GM19025 (cell line): ENCODE data around the gene PIK3C3.
A peak's percentile ranks its signal among the peaks of the same experiment; 100 is the strongest.
"Not testable (repeated sequence)": the region's sequence is repeated elsewhere in the genome, so short reads cannot be mapped to it uniquely, and the experiment has no call there.

ENCODE experiments used
- ATAC-seq: cut with Tn5 transposase; IDR thresholded peaks from one replicate; pipeline ENCODE4 v1.9.1; 2021; ENCODE audit warnings: mild to moderate bottlenecking, low read depth, moderate library complexity; ENCODE audit not compliant: unreplicated experiment

PIK3C3 gene

DNA sequence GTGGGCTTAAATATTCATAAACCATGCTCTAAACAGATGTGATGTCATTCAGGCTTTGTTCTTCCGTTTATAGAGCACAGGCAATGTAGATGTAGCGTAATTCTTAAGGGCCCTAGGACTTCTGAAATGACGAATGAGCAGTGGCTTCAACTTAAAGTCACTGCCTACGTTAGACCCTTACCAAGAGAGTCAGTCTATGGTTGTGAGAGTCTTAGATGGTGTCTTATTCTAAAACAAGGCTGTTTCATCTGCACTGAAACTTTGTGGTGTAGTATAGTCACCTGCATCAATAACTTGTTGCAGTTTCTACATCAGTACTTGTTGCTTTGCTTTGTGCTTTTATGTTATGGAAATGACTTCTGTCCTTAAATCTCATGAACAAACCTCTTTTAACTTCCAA lies 56.0 kb downstream of the PIK3C3 start:
- ATAC-seq, result peak; percentile 97

DNA sequence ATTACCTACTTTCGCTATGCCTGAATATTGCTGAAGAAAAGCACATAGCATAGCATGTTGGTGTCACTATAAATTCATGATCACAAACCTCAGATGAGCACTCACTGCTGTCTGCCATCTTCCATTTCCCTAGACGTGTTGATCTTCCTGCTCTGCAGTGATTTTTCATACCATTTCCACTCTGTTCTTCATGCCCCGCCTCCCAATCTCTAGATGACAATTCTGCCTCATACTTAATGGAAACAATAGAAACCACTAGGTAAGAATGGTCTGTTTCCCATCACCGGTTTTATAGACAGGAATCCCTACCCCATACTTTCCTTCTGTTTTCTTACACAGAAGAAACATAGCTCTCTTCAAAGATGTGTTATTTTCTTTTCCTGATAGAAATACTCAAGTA lies 63.8 kb downstream of the PIK3C3 start:
- ATAC-seq, result no peak

DNA sequence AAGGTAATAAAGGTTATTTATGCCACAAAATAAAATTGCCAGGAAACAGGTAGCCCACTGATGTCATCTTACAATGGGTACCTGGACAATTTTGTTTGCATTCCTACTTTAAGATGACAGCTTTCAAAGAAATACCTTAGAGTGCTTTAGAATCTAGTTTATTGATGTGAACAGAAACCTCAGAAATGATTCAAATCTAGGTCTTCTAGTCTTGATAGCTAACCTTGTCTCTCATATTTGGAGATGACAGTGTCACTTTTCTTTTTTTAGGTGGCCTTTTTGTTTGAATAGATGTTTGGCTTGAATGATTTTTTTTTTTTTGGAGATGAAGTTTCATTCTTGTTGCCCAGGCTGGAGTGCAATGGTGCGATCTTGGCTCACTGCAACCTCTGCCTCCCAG lies 69.1 kb downstream of the PIK3C3 start:
- no peak for ATAC-seq

DNA sequence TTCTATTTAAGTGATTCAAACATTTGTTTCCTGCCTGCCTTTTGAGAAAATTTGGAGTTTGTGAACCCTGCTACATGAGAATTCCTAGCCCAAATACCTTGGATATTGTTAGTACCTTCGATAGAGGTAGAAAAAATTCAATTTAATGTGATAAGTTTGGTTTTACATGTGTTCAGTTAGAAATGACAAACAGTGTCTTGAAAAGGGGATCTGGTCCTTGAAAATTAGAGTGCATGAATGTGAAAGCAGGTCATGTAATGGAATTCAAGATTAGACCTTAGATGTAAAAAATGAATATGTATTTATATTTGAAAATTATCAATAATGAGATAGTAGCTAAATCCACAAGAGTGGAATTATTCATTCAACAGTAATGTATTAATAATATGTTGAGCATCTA lies 70.5 kb downstream of the PIK3C3 start:
- ATAC-seq, result peak; percentile 5

DNA sequence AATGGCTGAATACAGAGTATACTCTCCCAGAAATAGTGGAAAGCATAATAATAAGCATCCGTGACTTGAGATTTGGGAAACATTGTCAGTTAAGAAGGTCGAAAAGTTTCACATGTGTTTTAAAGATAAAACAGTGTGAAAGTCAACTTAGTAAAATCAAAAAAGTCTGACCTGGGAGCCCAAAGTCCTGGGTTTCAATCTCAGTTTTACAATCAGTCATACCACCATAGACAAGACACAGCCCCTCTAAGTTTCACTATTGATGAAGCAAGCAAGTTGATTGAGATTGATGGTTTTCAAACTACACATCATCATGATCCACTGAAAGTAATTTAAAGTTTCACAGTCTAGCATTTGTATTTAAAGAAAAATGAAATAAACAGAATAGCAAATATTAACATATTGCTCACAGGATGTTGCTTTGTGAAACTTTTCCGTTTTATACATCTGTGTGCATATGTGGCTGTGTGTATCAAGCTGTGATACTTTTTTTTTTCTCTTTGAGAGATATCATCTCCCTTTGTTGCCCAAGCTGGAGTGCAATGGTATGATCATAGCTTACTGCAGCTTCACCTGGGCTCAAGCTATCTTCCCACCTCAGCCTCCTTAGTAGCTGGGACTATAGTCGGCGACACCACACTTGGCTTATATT lies 71.1 kb downstream of the PIK3C3 start:
- ATAC-seq, result peak; percentile 87

DNA sequence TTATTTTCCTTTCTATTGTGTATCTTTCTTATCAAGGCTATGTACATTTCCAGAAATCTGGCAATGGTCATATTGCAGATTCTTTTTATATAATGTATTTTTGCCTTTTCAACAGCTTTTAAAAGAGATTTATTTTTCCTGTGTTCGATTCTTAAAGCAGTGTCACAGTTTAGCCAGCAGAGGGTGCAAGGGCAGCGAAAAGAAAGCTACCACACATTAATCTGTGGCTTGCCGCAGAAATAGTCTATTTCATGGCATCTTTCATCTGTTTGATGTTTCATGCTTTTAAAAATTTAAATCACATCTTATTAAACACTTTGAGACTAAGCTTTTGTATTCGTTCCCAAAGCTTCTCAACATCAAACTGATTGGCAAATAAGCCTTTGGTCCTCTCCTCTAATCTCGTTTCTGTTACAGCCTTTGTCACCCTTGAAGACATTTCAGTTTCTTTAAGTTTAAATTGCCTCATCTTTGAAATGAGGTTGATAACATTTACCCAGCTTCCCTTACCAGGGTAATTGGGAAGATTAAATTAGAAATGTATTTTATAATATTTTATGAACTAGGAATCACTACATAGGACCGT lies 73.3 kb downstream of the PIK3C3 start:
- ATAC-seq, result no peak

DNA sequence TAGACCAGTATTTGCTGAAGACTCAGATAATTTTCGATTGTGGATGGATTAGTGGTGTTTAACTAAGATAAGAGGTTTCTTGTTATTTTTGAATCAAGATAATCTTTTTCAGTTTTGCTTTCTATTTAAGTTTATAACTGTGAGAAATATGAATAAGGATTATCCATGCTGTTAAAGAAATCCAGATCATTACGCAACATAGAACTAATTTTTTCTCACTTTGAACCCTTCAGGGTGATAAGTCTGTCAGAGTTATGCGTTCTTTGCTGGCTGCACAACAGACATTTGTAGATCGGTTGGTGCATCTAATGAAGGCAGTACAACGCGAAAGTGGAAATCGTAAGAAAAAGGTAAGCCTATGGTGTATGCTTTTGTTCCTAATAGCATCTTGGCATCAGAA lies 74.1 kb downstream of the PIK3C3 start:
- ATAC-seq, result no peak

DNA sequence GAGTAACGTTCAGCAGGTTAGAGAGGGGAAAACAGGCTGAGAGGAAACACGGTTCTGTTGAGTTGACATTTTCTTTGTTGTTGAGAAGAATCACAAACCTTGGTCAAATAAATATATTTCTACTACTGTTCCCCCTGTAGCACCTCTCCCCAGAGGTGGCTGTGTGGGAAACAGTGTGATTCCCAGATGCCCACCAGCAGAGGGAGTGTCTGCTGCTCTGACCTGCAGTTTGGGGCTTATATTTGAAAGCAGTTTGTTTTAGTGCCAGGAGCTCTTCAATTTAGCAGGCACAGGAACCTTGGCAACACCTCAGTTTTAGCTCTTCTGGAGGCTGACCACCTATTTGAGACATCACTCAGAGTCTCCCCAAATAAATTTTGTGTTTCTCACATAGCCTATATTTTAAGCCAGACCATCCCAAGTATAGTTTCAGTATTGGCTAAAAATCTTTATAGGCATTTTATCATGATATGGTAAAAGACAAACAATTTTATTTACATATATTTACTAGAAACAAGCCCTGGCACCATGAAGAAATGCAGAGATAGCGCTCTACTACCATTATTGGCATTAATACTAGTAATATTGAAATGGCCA lies 75.7 kb downstream of the PIK3C3 start:
- no peak for ATAC-seq

DNA sequence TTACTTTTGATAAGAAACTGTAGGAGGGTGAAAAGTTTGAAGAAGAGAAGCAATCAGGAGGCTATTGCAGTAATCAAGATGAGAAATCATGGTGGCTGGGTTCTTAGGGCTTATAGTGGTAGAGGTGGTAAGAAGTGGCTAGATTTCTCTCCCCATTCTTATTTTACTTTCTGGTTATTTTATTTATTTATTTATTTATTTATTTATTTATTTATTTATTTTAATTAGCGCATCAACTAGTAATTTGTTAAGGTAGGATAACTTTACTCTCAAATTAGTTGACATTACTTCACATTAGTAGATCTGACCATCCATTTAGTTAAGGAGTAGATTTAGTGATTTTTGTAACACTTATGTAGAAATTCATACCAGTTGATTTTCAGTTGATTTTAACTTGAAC lies 77.4 kb downstream of the PIK3C3 start:
- ATAC-seq, result no peak

DNA sequence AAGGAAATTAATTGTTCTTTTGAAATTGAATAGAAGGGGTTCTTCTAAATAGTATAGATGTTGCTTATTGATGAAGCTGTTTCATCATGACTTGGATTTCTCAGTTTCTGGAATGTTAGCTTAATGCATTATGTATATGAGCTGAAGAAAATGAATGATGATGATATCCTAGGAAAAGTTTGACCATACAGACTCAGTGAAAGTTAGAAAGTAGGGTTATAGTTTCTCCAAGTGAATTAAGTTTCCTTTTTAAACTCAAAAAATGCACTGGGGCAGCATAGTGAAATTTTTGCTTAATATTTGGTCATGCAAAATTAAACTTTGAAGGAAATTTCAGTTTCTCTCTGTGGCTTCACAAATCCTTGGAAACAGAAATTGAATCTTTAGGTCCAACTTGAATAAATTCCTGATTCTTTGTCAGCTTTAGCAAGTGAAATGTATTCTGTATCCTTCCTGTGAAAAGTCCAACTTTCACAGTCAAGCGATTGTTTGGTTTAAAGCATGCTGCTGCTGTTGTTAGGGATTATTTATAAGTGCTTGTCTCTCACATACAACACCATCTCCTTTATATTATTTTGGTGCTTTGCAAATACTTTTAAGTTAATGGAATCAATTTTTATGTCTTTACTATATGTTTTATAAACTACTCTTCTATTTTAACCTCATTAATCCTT lies 78.2 kb downstream of the PIK3C3 start:
- ATAC-seq, result no peak

DNA sequence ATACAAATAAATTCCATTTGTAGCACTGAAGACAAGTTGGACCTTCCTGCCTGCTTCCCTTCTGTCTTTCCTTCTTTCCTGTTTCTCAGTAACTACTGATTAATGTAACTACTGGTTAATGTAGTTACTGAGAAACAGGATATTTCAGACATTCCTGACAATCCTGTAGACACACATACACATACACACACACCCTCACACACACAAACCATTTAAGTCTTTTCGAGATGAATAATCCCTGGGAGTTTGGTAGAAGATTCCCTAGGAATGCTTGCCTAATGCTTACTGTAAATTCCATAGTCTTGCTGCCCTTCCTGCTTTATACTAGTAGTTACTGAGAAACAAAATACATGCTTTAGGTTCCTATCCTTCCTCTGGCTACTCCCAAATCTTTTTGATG lies 83.9 kb downstream of the PIK3C3 start:
- ATAC-seq, result no peak

DNA sequence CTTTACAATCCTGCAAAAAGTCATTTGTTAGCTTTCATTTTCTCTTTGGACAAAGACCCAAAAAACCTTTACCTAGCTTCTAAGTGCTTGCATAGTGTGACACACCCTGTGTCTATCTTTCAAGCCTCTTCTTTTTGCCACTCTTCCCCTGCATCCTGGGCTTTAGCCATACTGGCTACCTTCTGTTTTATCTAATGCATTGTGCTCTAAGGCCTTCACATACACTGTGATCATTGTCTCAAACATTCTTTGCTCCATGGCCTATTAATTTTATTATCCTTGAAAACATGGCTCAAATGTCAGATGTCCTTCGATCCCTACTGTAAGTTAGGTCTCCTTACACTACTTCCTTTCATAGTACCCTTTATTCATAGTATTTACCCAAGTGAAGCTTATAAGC lies 84.4 kb downstream of the PIK3C3 start:
- ATAC-seq, result no peak

DNA sequence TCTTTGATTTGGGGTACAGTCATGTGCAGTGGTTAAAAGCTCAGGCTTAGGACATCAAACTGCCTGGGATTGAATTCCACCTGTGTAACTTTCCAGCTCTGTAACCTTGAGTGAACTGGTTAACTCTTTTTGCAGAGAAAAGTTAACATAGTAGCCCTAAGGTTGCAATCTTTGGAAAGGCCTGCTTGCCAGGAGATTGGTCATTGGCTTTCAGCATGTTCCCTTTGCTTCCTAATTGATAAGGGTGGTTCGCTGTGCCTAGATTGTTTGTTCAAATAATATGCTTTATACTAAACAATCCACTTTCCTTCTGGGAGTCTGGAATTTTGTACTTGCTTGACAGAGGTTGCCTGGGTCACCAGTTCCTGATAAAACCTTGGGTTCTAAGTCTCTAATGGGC lies 86.8 kb downstream of the PIK3C3 start:
- ATAC-seq, result no peak

DNA sequence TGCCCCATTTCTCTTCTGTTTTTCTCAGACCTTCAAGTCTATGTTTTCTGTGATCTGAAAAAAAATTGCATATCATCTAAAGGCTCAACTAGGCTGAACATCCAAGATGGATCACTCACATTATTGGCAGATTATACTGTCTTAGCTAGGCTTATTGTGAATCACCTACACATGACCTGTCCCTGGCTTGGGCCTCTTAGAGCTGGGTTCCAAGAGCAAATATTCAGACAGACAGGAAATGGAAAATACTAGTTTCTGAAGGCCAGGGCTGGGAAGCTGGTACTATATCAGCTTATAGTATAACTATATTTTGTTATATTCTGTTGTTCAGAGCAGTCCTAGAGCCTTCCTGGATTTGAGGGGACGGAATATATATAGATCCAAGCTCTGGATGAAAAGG lies 90.3 kb downstream of the PIK3C3 start:
- no peak for ATAC-seq

DNA sequence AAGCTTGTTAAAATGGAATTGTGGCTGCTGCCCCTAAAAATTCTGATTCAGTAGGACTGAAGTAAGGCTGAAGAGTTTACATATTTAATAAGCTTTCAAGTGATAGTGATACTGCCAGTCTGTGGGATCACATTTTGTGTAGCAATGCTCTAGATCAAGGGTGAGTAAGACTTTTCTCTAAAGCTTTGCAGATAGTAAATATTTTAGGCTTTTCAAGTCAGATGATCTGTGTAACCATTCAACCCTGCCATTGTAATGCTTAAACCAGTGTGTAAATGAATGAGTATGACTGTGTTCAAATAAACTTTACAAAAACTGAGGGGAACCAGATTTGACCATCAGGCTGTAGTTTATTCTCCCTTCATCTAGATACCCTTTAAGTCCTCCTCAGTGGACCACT lies 92.7 kb downstream of the PIK3C3 start:
- ATAC-seq, result no peak

DNA sequence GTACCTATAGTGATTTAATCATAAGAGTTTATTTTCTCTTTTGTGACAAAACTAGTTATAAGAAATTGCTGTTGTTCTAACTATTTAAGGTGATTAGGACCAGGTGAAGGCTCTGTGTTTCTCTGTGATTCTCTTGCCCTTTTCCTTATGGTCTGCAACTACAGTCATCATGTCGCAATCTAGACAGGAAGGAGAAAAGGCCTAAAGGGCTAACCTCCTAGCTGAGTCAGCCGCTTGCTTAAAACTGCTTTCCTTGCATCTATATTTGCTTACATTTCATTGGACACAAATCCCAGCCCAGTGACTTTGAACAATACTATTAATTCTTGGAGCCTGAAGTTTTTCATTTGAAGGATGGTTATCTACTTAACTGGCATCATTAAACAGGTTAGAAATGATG lies 93.1 kb downstream of the PIK3C3 start:
- no peak for ATAC-seq

DNA sequence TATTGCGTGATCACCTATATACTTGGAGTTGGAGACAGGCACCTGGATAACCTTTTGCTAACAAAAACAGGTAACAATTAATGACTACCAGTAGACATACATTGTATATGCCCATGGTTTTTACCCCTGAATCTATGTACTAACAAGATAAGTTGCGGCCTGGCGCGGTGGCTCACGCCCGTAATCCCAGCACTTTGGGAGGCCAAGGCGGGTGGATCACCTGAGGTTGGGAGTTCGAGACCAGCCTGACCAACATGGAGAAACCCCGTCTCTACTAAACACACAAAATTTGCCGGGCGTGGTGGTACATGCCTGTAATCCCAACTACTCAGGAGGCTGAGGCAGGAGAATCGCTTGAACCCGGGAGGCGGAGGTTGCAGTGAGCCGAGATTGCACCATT lies 94.5 kb downstream of the PIK3C3 start:
- ATAC-seq, result not testable (repeated sequence)

DNA sequence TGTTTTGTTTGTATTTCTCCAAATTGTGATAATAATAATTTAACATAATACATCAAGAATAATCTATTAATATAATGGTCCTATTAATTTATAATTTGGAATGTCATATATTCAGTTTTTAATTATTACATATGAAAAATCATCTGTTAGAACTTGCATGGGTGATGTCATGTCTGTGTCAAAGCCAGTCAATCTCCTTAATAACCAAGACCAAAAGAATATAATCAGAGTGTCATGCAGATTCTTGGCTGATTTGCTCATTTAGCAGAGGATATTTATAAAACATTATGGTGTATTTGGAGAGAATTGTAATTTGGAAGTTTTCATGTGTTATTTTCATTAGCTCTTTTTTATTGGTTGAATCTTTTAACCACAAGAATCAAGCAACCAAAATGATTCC lies 96.4 kb downstream of the PIK3C3 start:
- no peak for ATAC-seq

DNA sequence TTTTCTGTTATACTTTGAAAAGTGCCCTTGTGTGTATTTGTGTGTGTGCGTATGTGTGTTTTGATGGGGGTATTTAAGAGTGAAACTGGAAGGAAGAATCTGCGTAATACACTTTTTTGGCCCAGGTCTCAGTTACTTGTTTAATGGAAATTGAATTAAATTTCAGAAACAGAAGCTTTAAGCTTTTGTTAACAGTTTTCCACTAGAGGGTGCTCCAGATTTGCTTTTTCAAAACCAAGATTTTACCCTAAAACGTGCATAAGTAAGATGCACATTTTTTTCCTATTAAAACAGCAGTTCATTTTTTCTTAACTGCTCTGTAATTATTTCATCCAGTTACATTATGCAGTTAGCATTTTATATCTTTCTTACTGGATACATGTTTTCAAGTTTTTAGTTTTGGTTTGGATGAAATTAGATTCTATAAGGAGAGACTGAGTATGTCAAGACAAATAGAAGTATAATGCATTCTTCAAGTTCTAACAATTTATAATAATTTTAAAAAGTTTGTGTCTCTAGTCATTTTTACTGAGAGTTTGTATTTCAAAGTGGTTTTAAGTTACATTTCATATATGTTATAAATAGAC lies 97.2 kb downstream of the PIK3C3 start:
- ATAC-seq, result no peak

DNA sequence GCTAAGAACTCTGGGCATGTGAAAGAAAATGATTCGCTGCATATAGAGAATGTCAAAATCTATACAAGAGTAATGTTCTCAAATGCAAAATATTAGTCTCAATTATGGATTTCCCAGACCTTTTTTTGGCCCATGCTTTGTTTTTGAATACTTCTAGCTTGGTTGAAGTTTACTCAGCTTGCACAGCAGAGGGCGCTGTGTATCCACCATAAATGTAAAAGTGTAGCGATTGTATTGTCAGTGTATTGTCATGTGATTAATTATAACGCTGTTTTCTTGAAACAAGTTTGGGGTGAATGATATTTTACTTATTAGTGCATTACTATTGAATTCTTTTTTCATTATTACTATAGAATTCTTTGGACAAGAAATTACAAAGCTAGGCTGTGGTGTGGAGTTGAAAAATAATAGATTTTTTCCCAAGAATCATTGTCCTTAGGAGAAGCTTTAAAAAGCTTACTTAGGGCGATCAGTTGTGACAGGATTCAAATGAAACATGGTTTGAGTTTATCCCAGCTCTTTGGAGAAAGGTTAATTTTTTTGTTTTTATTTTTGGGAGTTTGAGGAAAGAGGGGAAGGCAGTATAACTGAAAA lies 98.3 kb downstream of the PIK3C3 start:
- ATAC-seq, result peak; percentile 85

DNA sequence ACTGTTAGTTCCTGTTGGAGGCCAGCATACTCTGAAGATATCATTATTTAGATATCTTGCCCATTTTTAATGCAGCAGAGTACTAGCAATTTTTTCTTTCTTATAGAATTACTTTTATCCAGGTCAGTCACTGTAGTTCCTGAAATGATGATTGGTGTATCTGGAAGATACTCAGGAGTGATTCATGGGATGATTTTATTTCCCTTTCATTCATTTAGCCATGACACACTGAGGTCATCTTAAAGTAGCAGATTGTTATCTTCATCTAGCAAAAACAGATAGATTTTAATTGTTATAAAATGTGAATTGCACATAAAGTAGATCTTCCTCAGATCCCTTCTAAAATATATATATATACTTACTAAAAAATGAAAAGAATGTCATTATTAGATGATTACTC lies 109.1 kb downstream of the PIK3C3 start:
- ATAC-seq, result no peak
